KOPT-K1 (cell line): ENCODE measurements around the gene KLF15.

ENCODE experiments used
- H3K27ac ChIP-seq: fragments of 200-600 bp; sonication (generic); 2 replicates; pipeline ENCODE4 v1.5.1; 2016; ENCODE audit warnings: antibody characterized with exemption, mild to moderate bottlenecking, low read depth, low read length; ENCODE audit not compliant: poor library complexity, severe bottlenecking
- H3K36me3 ChIP-seq: fragments of 200-600 bp; sonication (generic); 2 replicates; pipeline ENCODE4 v1.5.1; 2017; ENCODE audit warnings: antibody characterized with exemption, mild to moderate bottlenecking, low read length, moderate library complexity; ENCODE audit not compliant: insufficient read depth
- H3K9me3 ChIP-seq: fragments of 200-600 bp; sonication (generic); 2 replicates; pipeline ENCODE4 v1.5.1; 2017; ENCODE audit warnings: antibody characterized with exemption, low read length, mild to moderate bottlenecking; ENCODE audit not compliant: insufficient read depth, poor library complexity, severe bottlenecking

KLF15 gene

GRCh38 chr3:126372413-126373145 is 15.4 kb upstream of the KLF15 start:
- H3K27ac ChIP-seq = no peak overlapping the region
- H3K9me3 ChIP-seq = no peaks in the 10 kb centered on the region
- no peaks in the 10 kb centered on the region for H3K36me3 ChIP-seq

- Histone ChIP-seq H3K9me3 (no peaks in the 10 kb centered on the region), H3K36me3 (no peaks in the 10 kb centered on the region), H3K27ac (no peak overlapping the region)
Measured at GRCh38 chr3:126371096-126371705, 14.0 kb upstream of the KLF15 start.

- Histone ChIP-seq H3K36me3 (no peaks in the 10 kb centered on the region), H3K27ac (no peak overlapping the region), H3K9me3 (no peaks in the 10 kb centered on the region)
Measured at GRCh38 chr3:126370606-126371005, 13.4 kb upstream of the KLF15 start.

GRCh38 chr3:126370055-126370454 is 12.8 kb upstream of the KLF15 start:
- H3K27ac ChIP-seq = no peak overlapping the region
- no peaks in the 10 kb centered on the region for H3K36me3 ChIP-seq
- no peaks in the 10 kb centered on the region for H3K9me3 ChIP-seq

- H3K36me3 ChIP-seq = no peaks in the 10 kb centered on the region
- no peak overlapping the region for H3K27ac ChIP-seq
- no peaks in the 10 kb centered on the region for H3K9me3 ChIP-seq
Measured at GRCh38 chr3:126369490-126369889, 12.3 kb upstream of the KLF15 start.

GRCh38 chr3:126367316-126367805 is 10.2 kb upstream of the KLF15 start:
- Histone ChIP-seq H3K36me3 (no peaks in the 10 kb centered on the region), H3K27ac (no peak overlapping the region), H3K9me3 (no peaks in the 10 kb centered on the region)

GRCh38 chr3:126365351-126366277 is 8.4 kb upstream of the KLF15 start:
- no peaks in the 10 kb centered on the region for H3K36me3 ChIP-seq
- no peak overlapping the region for H3K27ac ChIP-seq
- H3K9me3 ChIP-seq = no peaks in the 10 kb centered on the region

GRCh38 chr3:126364731-126365301 is 7.6 kb upstream of the KLF15 start:
- no peak overlapping the region for H3K27ac ChIP-seq
- H3K9me3 ChIP-seq = no peaks in the 10 kb centered on the region
- H3K36me3 ChIP-seq = no peaks in the 10 kb centered on the region

- Histone ChIP-seq H3K9me3 (no peaks in the 10 kb centered on the region), H3K27ac (no peak overlapping the region), H3K36me3 (no peaks in the 10 kb centered on the region)
Measured at GRCh38 chr3:126364130-126364695, 7.0 kb upstream of the KLF15 start.

GRCh38 chr3:126361211-126361610 is 4.0 kb upstream of the KLF15 start:
- no peaks in the 10 kb centered on the region for H3K9me3 ChIP-seq
- no peak overlapping the region for H3K27ac ChIP-seq
- H3K36me3 ChIP-seq = no peaks in the 10 kb centered on the region

GRCh38 chr3:126360714-126361060 is 3.5 kb upstream of the KLF15 start:
- no peaks in the 10 kb centered on the region for H3K36me3 ChIP-seq
- no peak overlapping the region for H3K27ac ChIP-seq
- no peaks in the 10 kb centered on the region for H3K9me3 ChIP-seq

- H3K27ac ChIP-seq = no peak overlapping the region
- H3K9me3 ChIP-seq = no peaks in the 10 kb centered on the region
- H3K36me3 ChIP-seq = no peaks in the 10 kb centered on the region
Measured at GRCh38 chr3:126360046-126360713, 3.0 kb upstream of the KLF15 start.

- Histone ChIP-seq H3K9me3 (no peaks in the 10 kb centered on the region), H3K36me3 (no peaks in the 10 kb centered on the region), H3K27ac (no peak overlapping the region)
Measured at GRCh38 chr3:126358816-126359181, 1.6 kb upstream of the KLF15 start.

- Histone ChIP-seq H3K9me3 (no peaks in the 10 kb centered on the region), H3K27ac (no peak overlapping the region), H3K36me3 (no peaks in the 10 kb centered on the region)
Measured at GRCh38 chr3:126358038-126358815, 1.0 kb upstream of the KLF15 start.
